GM13977 (cell line): ENCODE data around the gene RBFOX2.
A peak's percentile ranks its signal among the peaks of the same experiment; 100 is the strongest.

Experiments used
- DNase-seq: peaks from one replicate; pipeline ENCODE4 v3.0.0; 2012; ENCODE audit warnings: low spot score
- in situ Hi-C: fragments of 300-500 bp; cut with MboI; formaldehyde crosslinking; loops from one replicate; pipeline ENCODE4 v1.12.0; 2022; ENCODE audit warnings: low sequenced_read_pairs, low pct_unique_long_range_greater_than_20kb, mixed read lengths, inconsistent platforms; ENCODE audit not compliant: unreplicated experiment
- TF ChIP-seq, protein P1 (sequence below): IDR thresholded peaks from 2 replicates; pipeline ENCODE4 v1.5.1; 2012; ENCODE audit warnings: mild to moderate bottlenecking, control low read depth; ENCODE audit not compliant: insufficient read depth; ENCODE audit errors: extremely low read depth, missing control alignments

Gene RBFOX2

DNA sequence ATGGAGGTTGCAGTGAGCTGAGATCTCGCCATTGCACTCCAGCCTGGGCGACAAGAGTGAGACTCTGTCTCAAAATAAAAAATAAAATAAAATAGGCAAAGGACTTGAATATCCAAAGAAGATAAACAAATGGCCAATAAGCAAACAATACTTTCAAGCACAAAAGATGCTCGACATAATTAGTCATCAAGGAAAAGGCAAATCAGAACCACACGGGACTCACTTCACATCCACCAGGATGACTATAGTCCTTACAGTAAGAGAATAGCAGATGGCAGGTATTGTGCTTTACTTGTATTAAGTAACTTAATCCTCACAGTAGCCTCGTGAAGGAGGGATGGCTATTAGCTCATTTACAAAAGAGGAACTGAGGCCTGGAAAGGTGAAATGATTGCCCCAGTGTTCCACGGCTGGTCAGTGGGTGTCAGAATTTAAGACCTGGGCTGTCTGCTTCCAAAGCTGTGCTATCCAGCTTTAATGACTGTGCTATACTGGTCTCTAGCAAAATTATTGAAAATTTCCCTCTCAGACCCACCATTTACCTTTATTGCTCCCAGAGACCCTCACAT lies 40.2 kb upstream of the RBFOX2 start:
- DNase-seq, result no peak
- TF ChIP-seq, protein P1, sequence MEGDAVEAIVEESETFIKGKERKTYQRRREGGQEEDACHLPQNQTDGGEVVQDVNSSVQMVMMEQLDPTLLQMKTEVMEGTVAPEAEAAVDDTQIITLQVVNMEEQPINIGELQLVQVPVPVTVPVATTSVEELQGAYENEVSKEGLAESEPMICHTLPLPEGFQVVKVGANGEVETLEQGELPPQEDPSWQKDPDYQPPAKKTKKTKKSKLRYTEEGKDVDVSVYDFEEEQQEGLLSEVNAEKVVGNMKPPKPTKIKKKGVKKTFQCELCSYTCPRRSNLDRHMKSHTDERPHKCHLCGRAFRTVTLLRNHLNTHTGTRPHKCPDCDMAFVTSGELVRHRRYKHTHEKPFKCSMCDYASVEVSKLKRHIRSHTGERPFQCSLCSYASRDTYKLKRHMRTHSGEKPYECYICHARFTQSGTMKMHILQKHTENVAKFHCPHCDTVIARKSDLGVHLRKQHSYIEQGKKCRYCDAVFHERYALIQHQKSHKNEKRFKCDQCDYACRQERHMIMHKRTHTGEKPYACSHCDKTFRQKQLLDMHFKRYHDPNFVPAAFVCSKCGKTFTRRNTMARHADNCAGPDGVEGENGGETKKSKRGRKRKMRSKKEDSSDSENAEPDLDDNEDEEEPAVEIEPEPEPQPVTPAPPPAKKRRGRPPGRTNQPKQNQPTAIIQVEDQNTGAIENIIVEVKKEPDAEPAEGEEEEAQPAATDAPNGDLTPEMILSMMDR, result no peak
- in situ Hi-C loops, result no loop called here

DNA sequence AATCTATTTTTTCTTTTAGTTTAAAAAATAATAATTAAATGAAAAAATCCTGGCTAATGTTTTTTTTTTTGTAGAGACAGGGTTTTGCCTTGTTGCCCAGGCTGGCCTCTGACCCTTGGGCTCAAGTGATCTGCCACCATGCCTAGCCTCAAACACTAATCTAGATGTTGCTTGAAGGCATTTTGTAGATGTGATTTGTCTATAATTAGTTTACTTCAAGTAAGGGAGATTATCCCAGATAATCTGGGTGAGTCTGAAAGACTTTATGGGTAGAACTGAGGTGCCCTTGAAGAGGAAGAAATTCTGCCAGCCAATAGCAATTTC lies 38.6 kb upstream of the RBFOX2 start:
- TF ChIP-seq, protein P1, result no peak
- in situ Hi-C loops, result no loop called here
- no peak for DNase-seq

DNA sequence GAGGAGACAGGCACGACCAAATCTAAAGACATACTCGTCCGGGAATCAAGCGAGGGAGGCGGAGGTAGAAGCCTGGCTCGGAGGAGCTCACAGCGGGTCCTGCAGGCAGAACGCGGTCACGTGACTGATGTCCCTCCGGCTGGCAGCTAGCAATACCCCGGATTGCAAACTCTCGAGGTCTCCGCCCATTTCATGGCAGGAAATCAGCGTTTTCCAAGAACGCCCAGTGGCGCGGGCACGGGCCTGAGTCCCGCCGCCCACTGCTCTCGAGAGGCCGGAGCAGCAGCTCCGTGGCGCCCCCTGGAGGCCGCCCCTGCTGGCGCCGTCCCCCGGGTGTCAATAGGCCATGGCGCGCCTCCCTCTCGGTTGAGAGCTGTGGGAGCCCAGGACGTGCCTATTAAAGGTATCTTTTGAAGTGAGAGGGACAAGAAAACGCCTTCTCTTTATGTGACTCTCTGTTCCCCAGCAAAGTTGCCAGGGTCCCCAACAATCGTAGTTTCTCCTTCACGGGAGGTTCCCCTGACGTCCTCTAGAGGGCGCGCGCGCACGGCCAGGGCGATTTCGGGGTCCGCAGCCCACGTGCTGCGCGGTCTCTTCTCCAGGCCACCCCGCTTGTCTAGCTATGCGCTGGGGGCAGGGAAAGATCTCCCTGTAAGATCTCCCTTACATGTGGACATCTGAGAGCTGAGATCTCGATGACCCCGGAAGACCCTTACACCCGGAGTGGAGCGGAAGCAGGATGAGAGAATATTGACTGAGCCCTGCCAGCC lies 37.3 kb upstream of the RBFOX2 start:
- TF ChIP-seq, protein P1, result peak; percentile 82
- in situ Hi-C loops, result no loop called here
- peak; percentile 84 for DNase-seq

DNA sequence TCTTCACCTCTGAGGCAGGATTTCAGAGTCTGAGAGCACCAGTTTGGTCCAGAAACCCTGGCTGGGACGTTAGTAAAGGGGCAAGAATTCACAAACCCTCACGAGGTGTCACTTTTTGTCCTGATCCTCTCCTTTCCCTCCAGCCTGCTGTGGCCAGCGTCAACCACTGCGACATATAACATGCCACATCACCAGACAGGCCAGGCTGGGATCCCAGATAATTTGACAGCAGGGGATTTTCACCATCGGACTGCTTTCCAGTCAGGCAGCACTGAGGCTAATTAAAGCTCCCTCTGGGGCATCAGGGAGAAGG lies 36.8 kb upstream of the RBFOX2 start:
- TF ChIP-seq, protein P1, result no peak
- in situ Hi-C loops, result no loop called here

DNA sequence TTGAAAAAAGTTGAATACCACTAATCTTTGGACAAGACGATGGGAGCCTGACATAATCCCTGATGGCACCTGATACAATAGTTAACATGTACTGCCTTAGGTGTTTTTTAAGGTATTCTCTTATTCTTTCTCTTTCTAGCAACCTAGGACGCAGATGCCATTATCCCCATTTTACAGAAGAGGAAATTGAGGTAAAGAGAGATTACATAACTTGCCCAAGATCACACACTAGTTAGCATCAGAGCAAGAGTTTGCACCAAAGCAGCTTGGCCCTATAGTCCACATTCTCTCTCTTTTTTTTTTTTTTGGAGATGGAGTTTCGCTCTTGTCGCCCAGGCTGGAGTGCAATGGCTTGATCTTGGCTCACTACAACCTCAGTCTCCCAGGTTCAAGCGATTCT lies 35.7 kb upstream of the RBFOX2 start:
- no peak for DNase-seq
- in situ Hi-C loops, result no loop called here

More for the DNA sequence above, 36.8 kb upstream of the RBFOX2 start:
- no peak for DNase-seq

DNA sequence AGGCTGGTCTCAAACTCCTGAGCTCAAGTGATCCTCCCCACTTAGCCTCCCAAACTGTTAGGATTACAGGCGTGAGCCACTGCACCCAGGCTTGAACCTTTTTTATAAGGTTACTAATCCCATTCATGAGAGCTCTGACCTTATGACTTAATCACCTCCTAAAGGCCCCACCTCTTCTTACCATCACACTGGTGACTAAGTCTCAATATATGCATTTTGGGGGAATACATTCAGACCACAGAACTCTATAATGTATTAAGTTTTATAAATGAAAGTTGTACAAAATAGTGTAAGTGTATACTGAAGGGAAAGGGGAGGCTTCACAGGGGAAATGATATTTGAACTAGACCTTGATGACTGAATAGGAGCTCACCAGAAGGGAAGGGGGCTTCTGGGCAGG lies 28.4 kb upstream of the RBFOX2 start:
- in situ Hi-C loops, result no loop called here
- TF ChIP-seq, protein P1, result no peak
- DNase-seq, result no peak

More for the DNA sequence above, 35.7 kb upstream of the RBFOX2 start:
- TF ChIP-seq, protein P1, result no peak
